Inferior parietal cortex (tissue), 1 donor: ENCODE data around the gene ZMIZ1.

Experiments
- DNase-seq: peaks from one replicate; pipeline ENCODE4 v3.0.0-alpha.2; 2016; ENCODE audit errors: extremely low spot score

The ZMIZ1 gene

DNA sequence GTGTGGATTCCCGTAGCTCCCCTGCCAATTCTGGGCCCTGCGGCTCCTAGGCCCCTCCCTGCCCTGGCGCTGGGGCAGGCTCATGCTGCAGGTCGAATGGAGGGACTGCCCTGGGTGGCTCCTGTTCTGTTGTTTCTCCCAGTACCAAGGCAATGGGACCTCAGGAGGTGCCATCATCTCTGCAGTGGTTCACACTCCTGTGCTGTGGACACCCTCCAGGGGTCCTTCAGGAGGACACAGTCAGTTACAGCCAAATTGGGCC is 138.3 kb downstream of the ZMIZ1 start:
- DNase-seq, result no peak

GRCh38 chr10:79207726-79208125 is 139.0 kb downstream of the ZMIZ1 start:
- DNase-seq, result no peak

- DNase-seq, result no peak
These were observed 139.7 kb downstream of the ZMIZ1 start for GRCh38 chr10:79208251-79208983.

GRCh38 chr10:79209340-79209739 is 140.6 kb downstream of the ZMIZ1 start:
- no peak for DNase-seq

GRCh38 chr10:79209831-79210230 is 141.1 kb downstream of the ZMIZ1 start:
- no peak for DNase-seq

DNA sequence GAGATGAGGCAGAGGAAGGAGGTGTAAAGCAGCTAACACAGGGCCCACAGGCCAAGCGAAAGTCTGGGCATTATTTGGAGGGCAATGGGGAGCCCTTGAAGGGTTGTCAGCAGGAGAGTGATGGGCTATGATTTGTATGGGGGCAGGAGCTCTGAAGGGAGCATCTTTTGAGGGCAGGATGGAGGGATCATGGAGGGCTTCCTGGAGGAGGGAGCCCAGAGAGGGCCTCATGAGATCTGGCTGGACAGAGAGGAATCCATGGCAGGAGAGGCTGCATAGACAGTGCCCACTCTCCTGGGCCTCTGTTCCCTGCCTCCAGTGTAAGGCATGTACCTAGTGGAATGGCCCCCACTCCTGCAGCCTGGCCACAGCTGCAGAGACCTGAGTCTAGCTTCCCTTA is 141.9 kb downstream of the ZMIZ1 start:
- DNase-seq, result no peak

- no peak for DNase-seq
These were observed 142.8 kb downstream of the ZMIZ1 start for GRCh38 chr10:79211616-79212015.

DNA sequence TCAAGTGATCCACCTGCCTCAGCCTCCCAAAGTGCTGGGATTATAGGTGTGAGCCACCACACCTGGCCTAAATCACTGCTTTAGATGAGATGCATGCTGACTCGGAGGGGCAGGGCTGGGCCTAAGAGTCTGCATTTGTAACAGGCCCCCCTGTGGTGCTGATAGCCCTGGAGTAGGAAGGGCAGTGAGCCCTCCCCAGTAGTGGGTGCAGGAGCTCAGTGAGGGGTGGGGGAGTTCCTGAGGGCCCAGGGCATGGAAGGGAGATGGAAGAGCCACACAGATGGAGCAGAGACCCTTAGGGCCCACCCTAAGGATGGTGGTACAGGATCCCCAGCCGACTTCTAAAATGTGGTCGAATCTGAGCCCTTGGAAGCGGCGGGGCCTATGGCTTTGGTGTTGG is 146.8 kb downstream of the ZMIZ1 start:
- no peak for DNase-seq

DNA sequence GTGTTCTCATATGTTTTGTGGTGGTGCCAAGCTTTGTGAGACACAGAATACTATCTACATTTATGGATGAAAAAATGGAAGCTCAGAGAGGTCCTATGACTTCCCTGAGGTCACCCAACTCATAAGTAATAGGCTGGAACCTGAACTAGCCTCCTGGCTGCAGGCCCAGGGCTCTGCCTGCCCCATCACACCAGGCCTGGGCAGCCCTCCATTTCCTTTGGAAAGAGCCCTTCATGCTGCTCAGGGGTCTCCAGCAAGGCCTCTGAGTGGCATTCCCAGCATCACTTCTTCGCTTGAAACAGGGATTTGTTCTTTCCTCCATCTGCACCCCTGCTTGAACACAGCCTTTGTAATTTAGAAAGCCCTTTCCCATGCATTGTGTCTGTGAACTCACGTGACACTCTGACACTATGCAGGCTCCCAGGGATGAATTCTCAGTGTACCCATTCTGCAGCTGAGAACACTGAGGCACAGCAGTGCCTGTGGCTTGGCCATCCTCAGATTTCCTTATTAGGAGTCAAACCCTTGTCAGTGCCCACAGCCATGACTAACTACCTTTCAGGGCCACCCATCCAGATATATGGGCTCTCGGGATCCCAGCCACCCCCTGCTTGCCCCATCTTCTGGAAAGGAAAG is 150.7 kb downstream of the ZMIZ1 start:
- DNase-seq, result no peak

DNA sequence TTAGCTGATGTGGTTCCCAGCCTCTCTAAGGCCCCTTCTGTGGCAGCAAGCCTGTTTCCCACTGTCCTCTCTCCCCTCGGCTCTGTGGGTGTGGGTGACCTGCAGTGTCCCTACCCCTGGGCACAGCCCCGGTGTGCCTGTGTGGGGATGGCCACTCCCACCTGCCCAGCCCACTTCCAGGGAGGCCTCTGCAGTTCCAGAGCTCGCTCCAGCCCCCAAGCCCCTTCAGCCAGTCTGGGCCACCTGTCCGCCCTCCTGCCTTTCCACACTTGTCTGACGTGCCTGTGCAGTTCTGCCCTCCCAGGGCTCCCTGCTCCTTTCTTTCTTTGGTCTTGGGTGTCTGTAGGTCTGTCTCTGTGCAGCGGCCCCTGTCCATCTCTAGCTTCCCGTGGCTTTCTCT is 151.5 kb downstream of the ZMIZ1 start:
- DNase-seq, result no peak

- no peak for DNase-seq
These were observed 152.6 kb downstream of the ZMIZ1 start for GRCh38 chr10:79221110-79222051.

- DNase-seq, result no peak
These were observed 153.4 kb downstream of the ZMIZ1 start for GRCh38 chr10:79222186-79222585.

DNA sequence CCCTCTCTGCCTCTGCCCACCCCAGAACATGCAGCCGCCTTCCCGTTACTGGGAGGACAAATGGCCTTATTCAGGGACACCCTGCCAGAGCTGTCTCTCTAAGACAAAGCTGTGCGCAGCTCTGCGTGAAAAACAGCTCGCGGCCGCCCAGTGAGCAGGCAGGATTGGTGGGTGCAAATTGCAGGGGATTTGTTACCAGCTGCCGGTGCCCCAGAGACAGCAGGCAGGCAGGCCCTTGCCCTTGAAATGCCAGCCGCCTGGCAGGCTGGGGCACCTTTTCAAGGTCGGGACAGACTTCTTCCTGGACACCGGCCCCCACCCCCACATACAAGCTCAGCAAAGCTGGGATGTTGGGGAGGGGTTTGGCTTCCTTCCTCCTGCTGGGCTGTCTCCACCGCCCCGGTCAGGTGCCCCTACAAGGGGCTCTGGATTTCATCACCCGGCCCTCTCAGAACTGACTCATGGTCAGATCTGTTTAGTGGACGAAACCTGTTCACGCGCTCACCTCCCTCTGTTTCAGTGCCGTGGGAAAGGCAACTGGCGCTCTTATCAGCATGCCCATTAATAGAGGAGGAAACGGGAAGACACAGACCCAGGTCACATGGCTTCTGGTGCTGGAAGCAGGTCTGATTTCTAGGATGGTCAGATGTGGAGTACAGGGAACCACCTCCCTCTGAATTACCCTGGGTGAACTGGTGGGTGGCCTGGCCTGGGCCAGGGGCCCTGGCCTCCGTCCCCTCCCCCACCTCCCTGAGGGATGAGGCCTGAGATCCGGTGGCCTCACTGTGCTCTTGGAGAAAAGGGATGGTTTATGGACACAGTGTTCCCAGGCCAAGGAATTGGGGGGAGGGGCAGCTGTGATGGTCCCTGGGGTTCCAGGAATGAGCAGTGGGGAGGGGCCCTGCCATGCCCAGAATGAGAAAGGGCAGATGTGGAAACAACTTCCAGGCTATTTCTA is 154.6 kb downstream of the ZMIZ1 start:
- no peak for DNase-seq

- DNase-seq, result no peak
These were observed 155.6 kb downstream of the ZMIZ1 start for GRCh38 chr10:79224263-79224949.

DNA sequence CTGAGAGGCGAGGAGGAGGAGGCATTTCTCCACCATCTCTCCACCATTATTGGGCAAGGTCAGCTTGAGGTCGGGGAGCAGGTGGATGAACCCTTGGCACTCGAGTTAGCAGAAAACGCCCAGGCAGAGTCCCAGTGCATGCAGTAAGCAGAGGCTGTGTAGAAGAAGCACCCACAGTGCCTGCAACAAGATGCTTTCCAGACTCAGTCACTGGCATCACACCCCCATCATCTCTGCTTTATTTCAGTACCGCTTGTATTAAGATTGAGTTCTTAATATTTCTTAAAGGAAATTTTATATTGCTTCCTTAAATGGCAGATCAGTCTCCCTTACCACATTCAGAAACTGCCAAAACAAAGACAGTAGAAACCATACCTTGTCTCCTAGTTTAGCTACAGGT is 156.2 kb downstream of the ZMIZ1 start:
- no peak for DNase-seq

DNA sequence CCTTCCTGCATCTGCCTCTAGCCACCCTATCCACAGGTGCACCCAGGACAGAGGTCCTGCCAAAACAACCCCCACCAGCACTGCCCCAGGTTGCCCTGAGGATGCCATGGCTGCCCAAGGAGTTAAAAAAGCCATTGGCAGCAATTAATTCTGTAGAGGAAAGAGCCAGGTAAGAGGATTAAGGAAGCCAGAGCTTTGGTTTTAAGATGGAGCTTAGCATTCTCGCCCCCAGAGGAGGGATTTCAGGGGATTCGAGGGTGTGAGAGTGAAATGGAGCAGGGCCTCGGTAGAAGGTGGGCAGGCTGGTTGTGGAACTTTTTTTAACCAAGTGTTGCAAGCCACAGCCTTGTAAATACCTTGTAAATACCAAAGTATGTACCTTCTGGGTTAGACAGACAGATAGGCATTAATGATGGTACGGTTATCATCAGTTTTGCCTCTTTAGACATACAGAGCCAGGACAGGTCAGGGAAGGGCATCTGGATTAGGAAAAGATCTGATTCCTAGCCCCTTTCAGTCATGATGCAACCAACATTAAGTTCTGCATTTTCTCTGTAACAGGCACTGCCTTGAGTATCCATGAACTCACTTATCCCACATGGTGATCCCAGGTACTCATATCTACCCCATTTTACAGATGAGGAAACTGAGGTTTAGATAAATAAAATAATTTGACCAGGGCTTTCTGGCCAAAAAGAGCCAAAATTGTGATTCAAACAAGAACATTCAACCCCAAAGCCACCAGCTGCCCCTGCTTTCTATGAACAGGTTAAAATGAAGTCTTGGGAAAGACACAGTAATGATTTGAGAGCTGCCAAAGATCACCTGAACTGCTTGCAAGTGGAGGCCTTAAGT is 157.9 kb downstream of the ZMIZ1 start:
- no peak for DNase-seq

- no peak for DNase-seq
These were observed 160.3 kb downstream of the ZMIZ1 start for GRCh38 chr10:79229071-79229541.

- no peak for DNase-seq
These were observed 161.1 kb downstream of the ZMIZ1 start for GRCh38 chr10:79229830-79230327.

DNA sequence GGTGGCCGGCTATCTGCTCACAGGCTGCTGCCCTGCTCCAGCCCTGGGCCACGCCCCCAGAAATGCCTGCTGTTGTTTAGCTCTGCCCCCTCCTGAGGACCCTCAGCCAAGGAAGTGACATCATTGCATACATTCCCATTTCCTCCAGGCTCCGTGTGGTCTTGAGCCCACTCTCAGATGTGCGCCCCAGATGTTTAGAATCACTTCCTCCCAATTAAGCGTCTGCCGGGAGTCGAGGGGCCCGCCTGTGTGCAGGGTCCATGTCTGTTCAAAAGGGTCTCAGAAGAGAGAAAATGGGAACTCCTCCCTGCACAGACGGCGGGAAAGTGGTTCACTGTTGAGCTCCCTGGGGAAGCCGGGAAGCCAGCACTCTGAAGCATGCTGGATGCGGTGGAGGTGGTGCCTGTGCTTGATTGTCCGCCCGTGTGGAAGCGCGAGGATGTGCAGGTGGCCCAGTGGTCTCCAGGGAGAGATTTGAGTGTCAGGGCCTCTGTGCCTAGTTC is 161.6 kb downstream of the ZMIZ1 start:
- no peak for DNase-seq

- DNase-seq, result no peak
These were observed 162.1 kb downstream of the ZMIZ1 start for GRCh38 chr10:79230850-79231249.
